HG03097 (cell line): Measurements from ENCODE around the gene CDH11.

Experiments used
- ATAC-seq: cut with Tn5 transposase; IDR thresholded peaks from one replicate; pipeline ENCODE4 v1.9.1; 2021; ENCODE audit not compliant: unreplicated experiment, low FRiP score

The CDH11 gene

GRCh38 chr16:65117811-65118448 is 3.9 kb downstream of the CDH11 start:
- no peak for ATAC-seq

DNA sequence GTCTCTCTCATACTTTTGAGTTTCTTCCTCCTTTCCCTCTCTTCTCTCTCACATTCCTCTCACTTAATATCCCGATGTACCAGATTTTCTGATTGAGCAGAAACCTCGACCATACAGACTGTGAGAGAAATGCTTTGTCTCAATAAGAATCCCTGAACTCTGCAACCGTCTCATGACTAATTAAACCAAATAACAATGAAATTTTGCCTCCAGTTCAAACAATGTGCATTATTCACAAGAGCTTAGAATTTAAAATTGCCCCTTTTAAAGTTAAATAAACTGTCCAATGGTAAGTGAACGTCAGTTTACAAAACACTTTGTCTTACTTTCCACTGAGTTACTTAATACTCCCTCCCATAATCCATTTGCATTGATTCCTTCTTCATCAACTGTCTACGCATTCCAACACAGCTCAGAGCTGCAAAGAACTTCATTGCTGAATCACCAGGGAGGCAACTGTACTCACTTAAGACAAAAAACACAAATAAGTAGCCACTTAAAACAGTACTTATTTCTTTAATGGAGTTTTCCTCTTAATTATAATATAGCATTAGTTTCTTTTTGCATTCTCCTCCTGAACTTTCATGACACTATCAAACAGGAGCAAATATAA is 4.9 kb downstream of the CDH11 start:
- ATAC-seq: no peak

DNA sequence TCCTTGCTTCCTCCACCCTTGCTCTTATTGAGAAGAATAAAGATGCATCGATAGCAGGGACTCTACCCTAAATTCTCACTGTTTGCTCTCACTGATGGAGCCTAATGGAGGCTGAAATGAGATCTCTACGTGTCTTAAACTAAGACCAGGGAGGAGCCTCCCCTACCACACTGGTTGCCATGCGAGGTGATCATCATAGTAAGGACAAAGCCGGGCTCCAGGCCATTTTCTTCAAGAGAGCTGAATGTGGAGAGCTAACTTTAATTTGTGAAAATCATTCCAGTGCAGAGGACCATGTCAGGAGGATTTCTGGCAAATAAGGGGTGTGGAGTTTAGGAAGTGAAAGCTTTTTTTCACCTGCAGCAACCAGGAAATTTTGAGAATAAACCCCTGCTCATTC is 5.6 kb downstream of the CDH11 start:
- ATAC-seq: no peak

DNA sequence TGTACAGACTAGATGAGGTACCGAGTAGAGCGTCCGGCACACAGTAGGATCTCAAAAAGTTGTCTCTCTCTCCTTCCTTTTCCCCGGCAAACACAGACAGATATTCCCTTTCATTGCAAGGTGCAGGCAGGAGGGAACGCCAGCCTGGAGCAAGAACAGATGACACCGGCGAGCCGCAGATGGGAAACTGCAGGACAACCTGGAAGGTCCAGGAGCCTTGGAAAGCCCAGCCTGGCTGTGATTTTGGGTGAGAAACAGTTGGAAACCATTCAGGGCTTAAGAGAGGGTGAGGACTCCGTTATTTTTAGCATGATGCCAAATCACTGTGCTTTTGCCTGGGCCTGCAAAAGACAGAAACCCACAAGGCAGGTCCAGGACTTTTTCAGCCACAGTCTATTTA is 7.3 kb downstream of the CDH11 start:
- ATAC-seq: no peak

GRCh38 chr16:65113441-65113840 is 8.4 kb downstream of the CDH11 start:
- no peak for ATAC-seq

DNA sequence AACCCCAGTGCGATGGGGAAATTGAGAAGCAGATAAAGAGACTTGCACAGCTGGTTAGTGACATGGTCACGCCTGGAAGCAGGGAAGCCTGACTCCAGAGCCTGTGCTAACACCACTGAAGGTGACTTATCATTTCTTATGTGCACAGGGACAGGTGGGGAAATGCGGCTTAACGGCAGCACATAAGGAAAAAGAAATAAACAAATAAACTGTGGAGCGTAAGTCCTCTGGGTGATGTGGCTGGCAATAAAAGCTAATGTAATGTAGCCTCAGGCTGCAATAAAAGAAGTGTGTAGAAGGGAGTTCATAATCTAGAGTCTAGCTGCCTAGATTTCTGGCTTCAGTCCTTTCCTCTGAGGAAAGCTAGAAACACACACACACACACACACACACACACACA is 10.6 kb downstream of the CDH11 start:
- no peak for ATAC-seq

DNA sequence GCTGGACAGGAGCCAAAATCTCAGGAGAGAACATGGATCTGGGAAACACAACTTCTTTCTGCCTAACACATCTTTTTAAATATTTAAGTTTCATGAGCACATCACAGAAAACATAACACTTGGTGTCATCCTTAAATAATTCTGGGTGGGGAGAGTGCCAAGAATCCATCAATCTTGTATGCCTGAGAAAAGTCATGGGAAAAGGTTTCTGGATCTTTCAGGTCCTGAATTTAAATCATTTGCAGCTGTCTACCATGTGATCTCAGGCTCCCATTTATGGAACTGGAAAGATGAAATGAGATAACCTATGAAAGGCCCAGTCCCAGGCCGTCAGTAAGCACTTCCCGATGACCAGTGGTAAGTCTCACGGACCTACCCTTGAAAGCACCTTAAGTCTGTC is 15.1 kb downstream of the CDH11 start:
- ATAC-seq: no peak

DNA sequence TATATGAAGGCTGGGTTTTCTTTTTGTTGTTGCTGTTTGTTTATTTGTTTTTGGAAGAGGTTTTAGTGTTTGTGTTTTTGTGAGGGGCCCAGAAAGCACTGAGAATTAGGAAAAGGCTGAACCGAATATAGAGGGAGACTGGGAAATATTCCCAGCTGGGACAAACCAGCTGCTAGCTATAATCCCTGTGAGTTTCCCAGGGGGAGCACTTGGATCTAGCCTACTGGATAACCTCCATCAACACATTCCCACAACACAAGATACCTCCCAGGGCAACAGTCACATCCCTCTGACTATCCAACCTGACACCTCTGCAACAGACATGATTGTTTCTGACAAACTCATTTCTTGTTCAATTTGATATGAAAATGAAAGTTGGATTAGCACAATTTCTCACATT is 16.7 kb downstream of the CDH11 start:
- no peak for ATAC-seq

DNA sequence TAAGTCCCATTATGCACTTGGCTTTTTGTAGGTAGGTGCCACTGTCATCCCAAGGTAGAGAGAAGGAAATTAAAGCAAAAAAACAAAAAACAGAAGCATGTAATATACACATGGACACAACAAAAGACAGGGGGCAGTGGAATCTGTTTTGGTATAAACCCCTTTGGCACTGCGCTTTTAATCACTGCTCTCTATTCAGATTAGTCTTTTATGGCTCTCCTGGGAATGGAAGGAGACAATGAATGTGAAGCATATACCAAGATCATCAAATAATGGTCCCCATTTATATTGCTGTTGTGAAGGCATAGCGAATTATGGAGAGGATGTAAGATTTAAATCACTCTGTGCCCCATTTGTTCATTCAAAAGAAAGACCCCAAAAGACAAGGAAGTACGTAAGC is 17.4 kb downstream of the CDH11 start:
- ATAC-seq: no peak

- no peak for ATAC-seq
Observed at GRCh38 chr16:65102326-65102725, 19.5 kb downstream of the CDH11 start.

GRCh38 chr16:65101009-65101408 is 20.9 kb downstream of the CDH11 start:
- no peak for ATAC-seq

DNA sequence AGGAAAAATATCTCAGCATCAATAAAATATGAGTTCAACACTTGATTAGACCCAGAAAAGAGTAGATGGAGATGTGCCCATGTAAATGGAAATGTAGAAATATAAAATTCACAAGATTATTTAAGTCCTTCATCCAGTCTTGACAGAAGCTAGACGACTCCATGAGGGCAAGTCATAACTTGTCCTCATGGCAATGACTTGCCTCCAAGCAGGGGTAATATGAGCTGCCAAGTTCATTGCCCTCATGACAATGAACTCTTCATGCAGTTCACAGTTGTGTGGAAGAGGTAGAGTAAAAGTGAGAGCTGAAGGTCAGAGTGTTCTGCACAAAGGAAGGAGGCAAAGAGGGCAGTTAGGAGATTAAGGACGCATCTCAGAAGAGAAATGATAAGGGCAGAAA is 22.3 kb downstream of the CDH11 start:
- ATAC-seq: no peak

DNA sequence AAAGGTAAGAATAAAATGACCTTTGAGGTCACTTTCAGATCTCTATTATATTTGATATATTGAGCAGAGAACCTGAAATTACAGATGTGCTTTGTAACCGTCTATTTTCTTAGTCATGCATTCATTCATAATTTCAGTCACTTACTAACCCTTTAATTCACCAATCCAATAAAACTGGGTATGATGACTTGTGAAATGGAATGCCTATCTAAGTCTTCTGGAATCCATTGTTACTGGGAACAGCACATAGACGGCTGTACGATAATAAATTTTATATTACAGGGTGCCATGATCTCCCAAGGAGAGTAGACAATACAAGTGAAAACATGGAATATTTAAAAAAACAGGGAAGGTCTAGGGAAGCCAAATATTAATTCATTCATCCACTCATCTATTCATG is 22.9 kb downstream of the CDH11 start:
- no peak for ATAC-seq

DNA sequence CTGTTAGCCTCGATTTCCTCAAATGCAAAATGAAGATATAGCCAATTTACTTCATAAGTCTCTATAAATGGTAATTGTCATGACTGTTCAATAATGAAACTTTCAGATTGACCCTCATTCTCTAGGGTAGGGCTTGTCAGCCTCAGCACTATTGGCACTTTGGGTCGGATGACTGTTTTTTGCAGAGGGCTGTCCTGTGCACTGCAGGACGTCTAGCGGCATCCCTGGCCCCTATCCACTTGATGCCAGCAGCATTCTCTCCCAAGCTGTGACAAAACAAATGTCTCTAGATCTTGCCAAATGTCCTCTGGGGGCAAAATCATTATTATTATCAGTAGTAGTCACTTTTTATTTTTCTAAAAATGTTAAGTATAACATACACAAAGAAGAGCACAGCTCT is 24.6 kb downstream of the CDH11 start:
- no peak for ATAC-seq

DNA sequence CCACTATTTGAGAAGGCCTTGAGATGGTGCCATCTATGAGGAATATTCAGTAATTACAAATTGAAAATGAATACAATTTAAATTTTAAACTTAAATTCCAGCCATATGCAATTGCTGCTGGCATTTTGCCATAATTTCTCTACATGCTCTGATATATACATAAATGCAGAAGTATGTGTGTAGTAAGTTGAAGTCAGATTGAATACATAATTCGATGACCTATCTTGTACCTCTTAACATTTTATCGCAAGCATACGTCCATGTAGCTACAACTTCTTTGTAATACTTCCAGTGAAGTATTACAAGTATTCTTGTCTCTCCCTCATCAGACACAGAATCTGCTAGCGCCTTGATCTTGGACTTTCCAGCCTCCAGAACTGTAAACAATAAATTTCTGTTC is 26.0 kb downstream of the CDH11 start:
- ATAC-seq: no peak

DNA sequence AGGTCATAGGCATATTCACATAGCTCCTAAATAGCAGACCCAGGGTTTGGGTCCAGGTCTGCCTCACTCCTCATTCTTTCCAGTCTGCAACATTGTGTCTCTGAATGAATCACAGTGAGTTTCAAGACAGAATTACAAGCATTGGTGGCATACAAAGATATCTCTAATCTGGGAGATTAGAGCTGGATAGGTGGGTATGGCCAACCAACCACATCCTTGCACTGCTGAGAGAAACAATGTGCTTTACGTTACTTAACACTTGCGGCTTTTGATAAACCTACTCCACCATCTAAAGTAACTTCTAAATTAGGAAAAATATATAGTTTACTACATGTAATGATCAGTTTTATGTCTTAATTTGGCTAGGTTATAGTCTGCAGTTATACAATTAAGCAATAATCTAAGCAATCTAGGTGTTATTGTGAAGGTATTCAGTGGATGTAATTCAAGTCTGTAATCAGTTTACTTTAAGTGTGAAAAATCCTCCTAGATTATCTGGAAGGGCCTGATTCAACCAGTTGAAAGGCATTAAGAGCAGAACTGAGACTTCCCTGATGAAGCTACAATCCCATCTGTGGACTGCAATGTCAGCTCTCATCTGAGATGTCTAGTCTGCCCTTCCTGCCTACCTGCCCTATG is 26.7 kb downstream of the CDH11 start:
- no peak for ATAC-seq

DNA sequence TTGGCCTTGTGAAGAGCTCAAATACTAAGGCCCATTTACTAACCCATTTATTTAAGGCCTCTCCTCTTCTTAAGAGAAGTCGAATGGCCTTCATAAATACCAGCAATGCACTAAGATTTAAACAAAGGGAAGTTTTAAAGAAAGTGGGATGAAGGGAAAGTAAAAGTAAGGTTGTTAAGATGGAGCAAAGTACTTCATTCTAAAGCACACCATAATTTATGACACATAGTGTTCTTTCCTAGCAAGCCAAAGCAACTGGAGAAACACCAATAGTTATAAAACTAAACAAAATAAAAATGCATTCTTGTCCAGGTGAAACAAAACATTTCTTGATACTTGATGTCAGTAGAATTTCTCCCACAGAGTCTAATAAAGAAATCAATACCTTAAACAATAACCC is 27.9 kb downstream of the CDH11 start:
- ATAC-seq: no peak

DNA sequence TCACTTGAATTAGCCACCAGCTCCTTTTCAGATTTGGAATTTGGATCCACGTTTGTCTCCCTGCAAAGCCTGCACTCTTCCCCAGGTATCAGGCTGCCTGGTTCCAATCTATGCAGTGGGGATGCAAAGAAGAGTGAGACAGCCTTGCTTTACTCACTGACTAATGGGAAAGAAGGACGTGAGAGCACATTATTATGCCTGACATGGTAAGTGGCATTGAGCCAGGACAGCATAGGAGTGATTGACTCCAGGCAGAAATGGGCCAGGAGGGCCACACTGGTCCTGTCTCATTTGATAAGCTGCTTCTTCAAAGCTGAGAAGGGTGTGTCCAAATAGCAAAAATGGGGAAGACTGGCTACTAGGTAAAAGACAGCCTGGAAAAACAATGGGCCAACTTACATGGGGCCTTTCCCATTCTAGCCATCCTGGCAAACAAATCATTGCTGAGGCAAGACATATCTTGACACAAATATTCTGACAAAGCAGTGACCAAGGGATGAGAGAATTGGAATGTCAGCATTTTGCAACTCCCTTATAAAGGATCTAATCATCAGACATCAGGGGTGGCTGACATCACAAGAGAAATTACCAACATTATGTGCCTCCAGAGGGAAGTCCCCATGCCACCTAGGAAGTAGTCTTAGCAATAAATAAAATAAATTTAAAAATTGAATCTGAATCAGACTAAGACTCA is 38.6 kb downstream of the CDH11 start:
- ATAC-seq: no peak

DNA sequence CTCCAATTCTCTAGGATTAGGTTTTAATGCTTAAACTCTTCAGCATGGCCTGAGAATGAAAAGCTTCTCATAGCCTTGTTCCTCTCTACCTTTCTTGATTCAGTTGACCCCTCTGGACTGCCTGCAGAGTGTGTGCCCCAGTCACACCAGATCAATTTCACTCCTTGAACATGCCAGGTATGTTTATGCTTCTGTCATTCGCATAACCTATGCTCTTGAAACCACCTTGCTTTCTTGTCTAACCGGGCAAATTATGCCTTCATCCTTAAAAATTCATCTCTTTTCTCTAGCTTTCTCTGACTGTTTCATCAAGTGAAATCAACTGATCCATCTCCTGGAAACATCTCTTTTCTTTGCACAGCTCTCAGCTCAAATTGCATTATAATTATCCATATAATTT is 42.3 kb downstream of the CDH11 start:
- no peak for ATAC-seq

- ATAC-seq: no peak
Observed at GRCh38 chr16:65077181-65077580, 44.7 kb downstream of the CDH11 start.

DNA sequence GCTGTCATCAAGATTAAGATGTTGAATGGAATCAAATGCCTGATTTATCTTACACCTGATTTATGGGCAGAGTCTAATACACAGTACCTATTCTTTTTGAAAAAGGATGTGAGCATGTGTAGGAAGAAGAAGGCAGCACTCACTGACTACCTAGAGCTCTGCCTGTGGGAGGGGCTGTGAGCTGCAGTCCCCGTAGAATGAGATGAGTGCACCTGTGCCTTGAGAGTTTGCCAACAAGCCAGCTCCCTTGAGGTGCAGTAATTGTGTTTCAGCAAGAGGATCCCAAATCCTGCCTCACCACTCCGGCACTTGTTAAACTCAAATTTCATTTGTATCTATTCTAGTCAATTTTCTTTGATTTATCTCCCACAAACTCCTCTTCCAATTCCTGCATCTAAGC is 46.0 kb downstream of the CDH11 start:
- ATAC-seq: no peak
